ENCODE measurements around the gene AFF1. TPM values are rescaled to one million over a fixed set of nuclear protein-coding genes. Genes with fewer than 3 reads are reported as not detected.
"Not testable (repeated sequence)": the region's sequence is repeated elsewhere in the genome, so short reads cannot be mapped to it uniquely, and the experiment has no call there.

Gene AFF1
- total RNA-seq, 2 experiments from 2014 or later = 50.3 to 51.2 TPM

DNA sequence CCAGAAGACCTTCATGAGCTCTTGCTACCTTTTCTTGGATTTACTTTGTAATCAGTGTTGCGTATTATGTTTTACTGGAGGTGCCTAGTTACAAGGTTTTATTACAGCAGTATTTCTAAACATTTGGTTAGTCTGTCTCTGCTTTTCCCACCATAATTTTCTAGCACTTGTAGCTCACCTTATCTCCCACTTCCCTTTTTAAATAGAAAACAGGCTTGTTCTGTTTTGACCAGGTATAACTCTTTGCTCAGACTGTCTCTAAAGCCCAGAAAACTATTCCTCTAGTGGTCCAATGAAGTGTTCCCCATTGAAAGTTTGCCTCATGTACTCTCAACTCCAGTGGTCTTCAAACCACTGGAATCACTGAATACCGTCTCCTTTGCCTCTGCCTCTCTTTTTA, 43.9 kb downstream of the AFF1 start:
- H3K36me3 Mint-ChIP-seq (ENCODE audit: low read depth) = peaks cover 4% of the 10 kb centered on the region
- Histone ChIP-seq H3K4me1 (ENCODE audit: insufficient read depth, low read length) (peaks cover 16% of the 10 kb centered on the region), H3K36me3 (ENCODE audit: insufficient read depth, low read length) (no peaks in the 10 kb centered on the region), H3K27ac (ENCODE audit: low read depth in 1 of 2, low read length in 2 of 2) (no peak overlapping the region), H3K4me3 (ENCODE audit: low read length) (no peak overlapping the region), H3K27me3 (ENCODE audit: control insufficient read depth in 1 of 2, insufficient read depth in 2 of 2, low read length in 2 of 2) (no peaks in the 10 kb centered on the region), H3K9me3 (ENCODE audit: control insufficient read depth in 1 of 2, insufficient read depth in 1 of 2, low read length in 2 of 2) (no peaks in the 10 kb centered on the region)
- intact Hi-C loops (cut with DNase I, micrococcal nuclease) = no loop called here
- ChIA-PET CTCF (interaction anchor here (0.8 to 1.8 kb wide), 2 partner anchors 44 to 56 kb away, joined by 3 to 7 read pairs; partner anchors contain the start of gene AFF1), POLR2A (interaction anchor here (0.8 kb wide), 1 partner anchor 29 kb away, joined by 3 read pairs; no protein-coding TSS in a partner anchor)
- ATAC-seq (ENCODE audit: poor library complexity) (no peak), DNase-seq (no peak)
- H3K27me3 Mint-ChIP-seq = no peaks in the 10 kb centered on the region
- peaks cover 60% of the 10 kb centered on the region for H3K4me1 Mint-ChIP-seq (ENCODE audit: low read depth)
- TF ChIP-seq, protein P1, sequence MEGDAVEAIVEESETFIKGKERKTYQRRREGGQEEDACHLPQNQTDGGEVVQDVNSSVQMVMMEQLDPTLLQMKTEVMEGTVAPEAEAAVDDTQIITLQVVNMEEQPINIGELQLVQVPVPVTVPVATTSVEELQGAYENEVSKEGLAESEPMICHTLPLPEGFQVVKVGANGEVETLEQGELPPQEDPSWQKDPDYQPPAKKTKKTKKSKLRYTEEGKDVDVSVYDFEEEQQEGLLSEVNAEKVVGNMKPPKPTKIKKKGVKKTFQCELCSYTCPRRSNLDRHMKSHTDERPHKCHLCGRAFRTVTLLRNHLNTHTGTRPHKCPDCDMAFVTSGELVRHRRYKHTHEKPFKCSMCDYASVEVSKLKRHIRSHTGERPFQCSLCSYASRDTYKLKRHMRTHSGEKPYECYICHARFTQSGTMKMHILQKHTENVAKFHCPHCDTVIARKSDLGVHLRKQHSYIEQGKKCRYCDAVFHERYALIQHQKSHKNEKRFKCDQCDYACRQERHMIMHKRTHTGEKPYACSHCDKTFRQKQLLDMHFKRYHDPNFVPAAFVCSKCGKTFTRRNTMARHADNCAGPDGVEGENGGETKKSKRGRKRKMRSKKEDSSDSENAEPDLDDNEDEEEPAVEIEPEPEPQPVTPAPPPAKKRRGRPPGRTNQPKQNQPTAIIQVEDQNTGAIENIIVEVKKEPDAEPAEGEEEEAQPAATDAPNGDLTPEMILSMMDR (IDR thresholded peaks at IDR 0.05) = no peak
- H3K4me3 Mint-ChIP-seq = no peak overlapping the region
- no peaks in the 10 kb centered on the region for H3K9me3 Mint-ChIP-seq
- H3K27ac Mint-ChIP-seq = peak overlapping the region; percentile 38

DNA sequence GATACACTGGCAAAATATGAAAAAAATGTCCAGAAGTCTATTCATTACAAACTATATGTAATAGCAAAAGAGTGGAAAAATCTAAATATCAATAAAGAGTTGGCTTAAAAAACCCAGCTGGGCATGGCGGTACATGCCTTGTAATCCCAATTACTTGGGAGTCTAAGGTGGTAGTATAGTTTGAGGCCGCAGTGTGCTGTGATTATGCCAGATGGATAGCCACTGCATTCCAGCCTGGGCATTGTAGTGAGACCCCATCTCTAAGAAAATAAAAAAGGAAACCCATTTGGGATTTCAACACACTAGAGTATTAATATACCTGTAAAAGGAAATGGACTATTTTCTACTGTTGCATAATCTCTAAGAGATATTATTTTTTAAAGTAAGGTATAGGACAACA, 45.4 kb downstream of the AFF1 start:
- Mint-ChIP-seq H3K4me1 (ENCODE audit: low read depth) (peaks cover 49% of the 10 kb centered on the region), H3K36me3 (ENCODE audit: low read depth) (peaks cover 4% of the 10 kb centered on the region), H3K9me3 (no peaks in the 10 kb centered on the region), H3K27me3 (no peaks in the 10 kb centered on the region), H3K4me3 (no peak overlapping the region), H3K27ac (peak overlapping the region; percentile 24)
- Histone ChIP-seq H3K36me3 (ENCODE audit: insufficient read depth, low read length) (no peaks in the 10 kb centered on the region), H3K27me3 (ENCODE audit: control insufficient read depth in 1 of 2, insufficient read depth in 2 of 2, low read length in 2 of 2) (no peaks in the 10 kb centered on the region), H3K4me3 (ENCODE audit: low read length) (no peak overlapping the region), H3K9me3 (ENCODE audit: control insufficient read depth in 1 of 2, insufficient read depth in 1 of 2, low read length in 2 of 2) (no peaks in the 10 kb centered on the region), H3K4me1 (ENCODE audit: insufficient read depth, low read length) (peaks cover 11% of the 10 kb centered on the region), H3K27ac (ENCODE audit: low read depth in 1 of 2, low read length in 2 of 2) (no peak overlapping the region)
- DNase-seq (no peak), ATAC-seq (ENCODE audit: poor library complexity) (no peak)
- TF ChIP-seq, protein P1 (IDR thresholded peaks at IDR 0.05) = no peak
- ChIA-PET CTCF (interaction anchor here (0.8 kb wide), 1 partner anchor 58 kb away, joined by 3 read pairs; no protein-coding TSS in a partner anchor), POLR2A (interaction anchor here (0.7 kb wide), 1 partner anchor 26 kb away, joined by 4 read pairs; no protein-coding TSS in a partner anchor)
- intact Hi-C loops (cut with DNase I, micrococcal nuclease) = no loop called here

DNA sequence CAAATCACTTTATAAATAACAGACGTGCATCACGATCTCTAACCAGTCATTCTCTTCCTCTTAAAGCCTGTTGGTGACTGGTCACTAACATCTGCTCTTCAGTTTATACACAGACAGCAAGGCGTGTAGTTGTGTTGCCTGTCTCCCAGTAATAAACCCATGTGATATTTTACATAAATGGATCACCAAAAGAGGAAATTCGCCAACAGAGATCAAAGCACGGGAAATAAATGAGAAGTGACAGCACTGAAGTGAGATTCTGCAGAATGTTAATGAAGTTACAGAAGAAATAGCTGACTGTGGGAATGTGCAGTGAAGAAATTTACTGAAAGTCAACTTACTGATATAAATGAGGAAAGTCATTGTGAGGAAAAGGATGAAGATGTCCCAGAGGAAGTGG, 47.0 kb downstream of the AFF1 start:
- CTCF ChIA-PET = interaction anchor here (1.0 to 2.0 kb wide), 4 partner anchors 18 to 47 kb away, joined by 3 to 5 read pairs (median 4); partner anchors contain the start of gene AFF1

DNA sequence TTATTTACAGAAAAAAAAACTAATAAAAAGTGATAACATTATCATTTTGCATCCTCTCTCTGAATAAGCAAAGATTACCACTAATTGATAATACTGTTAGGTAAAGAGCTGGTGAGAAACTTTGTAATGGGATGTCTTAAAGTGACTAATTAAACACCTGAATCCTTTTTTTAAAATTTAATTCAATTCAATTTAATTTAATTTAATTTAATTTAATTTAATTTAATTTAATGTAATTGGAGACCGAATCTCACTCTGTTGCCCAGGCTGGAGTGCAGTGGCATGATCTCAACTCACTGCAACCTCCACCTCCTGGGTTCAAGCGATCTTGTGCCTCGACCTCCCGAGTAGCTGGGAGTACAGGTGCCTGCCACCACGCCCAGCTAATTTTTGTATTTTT, 51.0 kb downstream of the AFF1 start:
- H3K27me3 ChIP-seq (ENCODE audit: control insufficient read depth in 1 of 2, insufficient read depth in 2 of 2, low read length in 2 of 2); ATAC-seq (ENCODE audit: poor library complexity); H3K4me1 ChIP-seq (ENCODE audit: insufficient read depth, low read length); H3K4me3 ChIP-seq (ENCODE audit: low read length); DNase-seq; H3K4me3 Mint-ChIP-seq; H3K36me3 ChIP-seq (ENCODE audit: insufficient read depth, low read length); H3K9me3 Mint-ChIP-seq; H3K27ac ChIP-seq (ENCODE audit: low read depth in 1 of 2, low read length in 2 of 2); H3K27me3 Mint-ChIP-seq; intact Hi-C loops (cut with DNase I, micrococcal nuclease); CTCF ChIA-PET; H3K27ac Mint-ChIP-seq; H3K9me3 ChIP-seq (ENCODE audit: control insufficient read depth in 1 of 2, insufficient read depth in 1 of 2, low read length in 2 of 2); H3K4me1 Mint-ChIP-seq (ENCODE audit: low read depth): not testable (repeated sequence)
- H3K36me3 Mint-ChIP-seq (ENCODE audit: low read depth) = peaks cover 19% of the 10 kb centered on the region
- POLR2A ChIA-PET = interaction anchor here (1.1 kb wide), 1 partner anchor 51 kb away, joined by 3 read pairs; the partner anchor contains the start of gene AFF1

More for the DNA sequence above, 47.0 kb downstream of the AFF1 start:
- no peaks in the 10 kb centered on the region for H3K9me3 Mint-ChIP-seq
- no peak overlapping the region for H3K27ac ChIP-seq (ENCODE audit: low read depth in 1 of 2, low read length in 2 of 2)
- peaks cover 9% of the 10 kb centered on the region for H3K4me1 ChIP-seq (ENCODE audit: insufficient read depth, low read length)
- no peak overlapping the region for H3K4me3 ChIP-seq (ENCODE audit: low read length)
- H3K36me3 Mint-ChIP-seq (ENCODE audit: low read depth) = peaks cover 4% of the 10 kb centered on the region
- peak in 3 of 14 experiments; percentile 43 to 58 (median 44) for DNase-seq
- H3K27me3 Mint-ChIP-seq = no peaks in the 10 kb centered on the region
- H3K4me3 Mint-ChIP-seq = peak overlapping the region; percentile 21
- H3K9me3 ChIP-seq (ENCODE audit: control insufficient read depth in 1 of 2, insufficient read depth in 1 of 2, low read length in 2 of 2) = no peaks in the 10 kb centered on the region
- peaks cover 33% of the 10 kb centered on the region for H3K4me1 Mint-ChIP-seq (ENCODE audit: low read depth)
- H3K27me3 ChIP-seq (ENCODE audit: control insufficient read depth in 1 of 2, insufficient read depth in 2 of 2, low read length in 2 of 2) = no peaks in the 10 kb centered on the region
- peak overlapping the region; percentile 19 for H3K27ac Mint-ChIP-seq
- TF ChIP-seq, protein P1 (IDR thresholded peaks at IDR 0.05) = no peak
- POLR2A ChIA-PET = interaction anchor here (1.0 to 2.3 kb wide), 3 partner anchors 24 to 47 kb away, joined by 5 to 13 read pairs (median 9); partner anchors contain the start of gene AFF1
- peak; percentile 59 for ATAC-seq (ENCODE audit: poor library complexity)
- no peaks in the 10 kb centered on the region for H3K36me3 ChIP-seq (ENCODE audit: insufficient read depth, low read length)
- intact Hi-C loops (cut with DNase I, micrococcal nuclease) = no loop called here

DNA sequence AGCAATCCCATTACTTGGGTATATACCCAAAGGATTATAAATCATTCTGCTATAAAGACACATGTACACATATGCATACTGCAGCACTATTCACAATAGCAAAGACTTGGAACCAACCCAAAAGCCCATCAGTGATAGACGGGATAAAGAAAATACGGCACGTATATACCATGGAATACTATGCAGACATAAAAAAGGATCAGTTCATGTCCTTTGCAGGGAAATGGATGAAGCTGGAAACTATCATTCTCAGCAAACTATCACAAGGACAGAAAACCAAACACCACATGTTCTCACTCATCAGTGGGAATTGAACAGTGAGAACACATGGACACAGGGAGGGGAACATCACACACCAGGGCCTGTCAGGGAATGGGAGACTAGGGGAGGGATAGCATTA, 54.8 kb downstream of the AFF1 start:
- intact Hi-C loops (cut with DNase I, micrococcal nuclease); H3K9me3 ChIP-seq (ENCODE audit: control insufficient read depth in 1 of 2, insufficient read depth in 1 of 2, low read length in 2 of 2); H3K4me1 ChIP-seq (ENCODE audit: insufficient read depth, low read length); ATAC-seq (ENCODE audit: poor library complexity); CTCF ChIA-PET; H3K4me1 Mint-ChIP-seq (ENCODE audit: low read depth); H3K27me3 ChIP-seq (ENCODE audit: control insufficient read depth in 1 of 2, insufficient read depth in 2 of 2, low read length in 2 of 2); DNase-seq; H3K9me3 Mint-ChIP-seq; H3K27ac ChIP-seq (ENCODE audit: low read depth in 1 of 2, low read length in 2 of 2); H3K36me3 ChIP-seq (ENCODE audit: insufficient read depth, low read length); H3K27me3 Mint-ChIP-seq; H3K4me3 ChIP-seq (ENCODE audit: low read length); H3K27ac Mint-ChIP-seq; POLR2A ChIA-PET; H3K4me3 Mint-ChIP-seq: not testable (repeated sequence)
- peaks cover 18% of the 10 kb centered on the region for H3K36me3 Mint-ChIP-seq (ENCODE audit: low read depth)

Data from CD4-positive, alpha-beta T cell (primary cell).